Measurements from ENCODE around the gene CDH22.

The CDH22 gene

GRCh38 chr20:46150943-46151342 lies 157.4 kb downstream of the CDH22 start:
- H3K27ac ChIP-seq = no peak overlapping the region
- TF ChIP-seq CTCF (conservative IDR thresholded peaks at IDR 0.05) (no peak), ZFX (IDR thresholded peaks at IDR 0.05) (no peak)

GRCh38 chr20:46148313-46149208 lies 159.7 kb downstream of the CDH22 start:
- no peak for TF ChIP-seq ZFX (IDR thresholded peaks at IDR 0.05)
- TF ChIP-seq CTCF (conservative IDR thresholded peaks at IDR 0.05) = no peak
- no peak overlapping the region for H3K27ac ChIP-seq

GRCh38 chr20:46145713-46146112 lies 162.6 kb downstream of the CDH22 start:
- no peak for TF ChIP-seq ZFX (IDR thresholded peaks at IDR 0.05)
- no peak for TF ChIP-seq CTCF (conservative IDR thresholded peaks at IDR 0.05)
- H3K27ac ChIP-seq = no peak overlapping the region

- no peak overlapping the region for H3K27ac ChIP-seq
- TF ChIP-seq CTCF (conservative IDR thresholded peaks at IDR 0.05) (no peak), ZFX (IDR thresholded peaks at IDR 0.05) (no peak)
Measured at GRCh38 chr20:46144432-46145025, 163.8 kb downstream of the CDH22 start.

- TF ChIP-seq CTCF (conservative IDR thresholded peaks at IDR 0.05) (no peak), ZFX (IDR thresholded peaks at IDR 0.05) (no peak)
- no peak overlapping the region for H3K27ac ChIP-seq
Measured at GRCh38 chr20:46142124-46142523, 166.2 kb downstream of the CDH22 start.

- TF ChIP-seq CTCF (conservative IDR thresholded peaks at IDR 0.05) (no peak), ZFX (IDR thresholded peaks at IDR 0.05) (no peak)
- H3K27ac ChIP-seq = no peak overlapping the region
Measured at GRCh38 chr20:46139908-46140482, 168.3 kb downstream of the CDH22 start.

Measured in C4-2B (cell line).